Transverse colon (tissue), 4 donors: Measurements from ENCODE around the gene DHDH. TPM values are rescaled to one million over a fixed set of nuclear protein-coding genes. Genes with fewer than 3 reads are reported as not detected.
"Not testable (repeated sequence)": the region's sequence is repeated elsewhere in the genome, so short reads cannot be mapped to it uniquely, and the experiment has no call there.

Source experiments
- DNase-seq: peaks from one replicate; pipeline ENCODE4 v3.0.0-alpha.2; 2019
- H3K27ac ChIP-seq, 4 donors: fragments of 200-600 bp; sonication (generic); 2 replicates each; pipeline ENCODE4 v1.5.1; 2016 to 2018; ENCODE audit warnings: inconsistent platforms in 4 of 4
- H3K27me3 ChIP-seq: fragments of 200-600 bp; sonication (generic); 2 replicates; pipeline ENCODE4 v1.5.1; 2017; ENCODE audit warnings: inconsistent platforms
- H3K36me3 ChIP-seq, 4 donors: fragments of 200-600 bp; sonication (generic); 2 replicates each; pipeline ENCODE4 v1.5.1; 2017 to 2019; ENCODE audit warnings: inconsistent platforms in 4 of 4
- H3K4me1 ChIP-seq, 4 donors: fragments of 200-600 bp; sonication (generic); 2 replicates each; pipeline ENCODE4 v1.5.1; 2017 to 2020; ENCODE audit warnings: inconsistent platforms in 4 of 4
- H3K4me3 ChIP-seq, 4 donors: fragments of 200-600 bp; sonication (generic); 1 replicate in 1 of 4; 2 replicates in 3 of 4; pipeline versions ENCODE4 v1.5.1 to v1.6.1; 2017 to 2019; ENCODE audit warnings: inconsistent platforms in 4 of 4
- H3K9me3 ChIP-seq, 2 donors: fragments of 200-600 bp; sonication (generic); 2 replicates each; pipeline ENCODE4 v1.5.1; 2017 to 2019; ENCODE audit warnings: inconsistent platforms in 2 of 2
- CTCF ChIP-seq, 5 experiments: fragments of 200-600 bp in 3 of 5; fragments of 450-650 bp in 2 of 5; sonication (generic) in 3 of 5; IDR thresholded peaks; 1 replicate in 2 of 5; 2 replicates in 3 of 5; pipeline ENCODE4 v1.5.1; 2016 to 2017; ENCODE audit warnings: antibody characterized with exemption in 5 of 5, inconsistent platforms in 3 of 5, mild to moderate bottlenecking in 2 of 5, moderate library complexity in 1 of 5
- EP300 ChIP-seq: sonication (generic); formaldehyde crosslinking; IDR thresholded peaks from one replicate; pipeline ENCODE4 v1.6.1; 2017; ENCODE audit warnings: antibody characterized with exemption, low read depth
- POLR2A ChIP-seq: fragments of 450-650 bp; IDR thresholded peaks from one replicate; pipeline ENCODE4 v1.6.1; 2016; ENCODE audit warnings: antibody characterized with exemption, mild to moderate bottlenecking, moderate library complexity
- POLR2AphosphoS5 ChIP-seq, 3 donors: sonication (generic); formaldehyde crosslinking; IDR thresholded peaks; one replicate each; pipeline ENCODE4 v1.6.1; 2016; ENCODE audit warnings: antibody characterized with exemption in 3 of 3
- WGBS, 2 donors: methylation state at CpG; one replicate each; pipeline ENCODE4 v1.1.5; 2018; ENCODE audit warnings: low coverage in 1 of 2; 5-methylcytosine and 5-hydroxymethylcytosine counted together
- in situ Hi-C, 4 donors: fragments of 200-750 bp; cut with MboI; loops; one replicate each; pipeline versions ENCODE4 v1.15.0 to v1.15.1; 2017; ENCODE audit warnings: low sequenced_read_pairs in 3 of 4, low pct_ligation_motif_present in 1 of 4, low pct_unique_long_range_greater_than_20kb in 1 of 4
- intact Hi-C: fragments of 100-400 bp; cut with DNase I; formaldehyde crosslinking; loops from one replicate; pipeline ENCODE4 v1.15.1; 2023; ENCODE audit warnings: low total_unique reads
- total RNA-seq, 4 donors: library from RNA; depleted of rRNA; stranded (reverse); fragments of >200 nt; gene quantifications; one replicate each; pipeline ENCODE4 v1.1.0, GENCODE V29; 2016

Gene DHDH
- total RNA-seq, 4 donors from 2014 or later = 3.4 to 4.9 TPM; not detected in 2

- Histone ChIP-seq H3K27me3 (no peaks in the 10 kb centered on the region), H3K9me3 (no peaks in the 10 kb centered on the region), H3K4me3 (no peak overlapping the region), H3K4me1 (peaks cover 0 to 6% (median 3%) of the 10 kb centered on the region in 4 donors), H3K36me3 (peaks cover 0 to 13% (median 0%) of the 10 kb centered on the region in 4 donors), H3K27ac (no peak overlapping the region)
- TF ChIP-seq CTCF (IDR thresholded peaks at IDR 0.05) (no peak), POLR2A (no peak), EP300 (no peak), POLR2AphosphoS5 (IDR thresholded peaks at IDR 0.05) (no peak)
- in situ Hi-C loops (no loop called here), intact Hi-C loops (no loop called here)
- WGBS, 2 donors = 90% methylated on average over 18 of the region's 18 CpGs; no CpG with 5 or more reads in 1 of the 2 donors
- DNase-seq = no peak
These were observed 10.7 kb upstream of the DHDH start for GRCh38 chr19:48922548-48923490.

GRCh38 chr19:48925240-48925843 is 8.2 kb upstream of the DHDH start:
- no peak for TF ChIP-seq CTCF (IDR thresholded peaks at IDR 0.05)
- no peak for TF ChIP-seq EP300
- no peak for TF ChIP-seq POLR2A
- TF ChIP-seq POLR2AphosphoS5 (IDR thresholded peaks at IDR 0.05) = no peak
- no peaks in the 10 kb centered on the region for H3K36me3 ChIP-seq
- no peak overlapping the region for H3K4me3 ChIP-seq
- no peaks in the 10 kb centered on the region for H3K27me3 ChIP-seq
- peaks cover 0 to 6% (median 3%) of the 10 kb centered on the region in 4 donors for H3K4me1 ChIP-seq
- intact Hi-C loops (no loop called here), in situ Hi-C loops (no loop called here)
- H3K9me3 ChIP-seq = no peaks in the 10 kb centered on the region
- no peak for DNase-seq
- 66% methylated on average over 4 to 10 of the region's 11 CpGs for WGBS, 2 donors
- no peak overlapping the region for H3K27ac ChIP-seq

GRCh38 chr19:48925890-48926289 is 7.6 kb upstream of the DHDH start:
- in situ Hi-C loops, H3K9me3 ChIP-seq, H3K4me1 ChIP-seq, H3K36me3 ChIP-seq, H3K4me3 ChIP-seq, intact Hi-C loops, H3K27me3 ChIP-seq, DNase-seq, H3K27ac ChIP-seq: not testable (repeated sequence)
- 76 to 78% methylated on average over 5 to 8 of the region's 8 CpGs for WGBS, 2 donors

- H3K36me3 ChIP-seq = no peaks in the 10 kb centered on the region
- H3K4me3 ChIP-seq = no peak overlapping the region
- peak overlapping the region in 1 of 4 donors; percentile 21 for H3K27ac ChIP-seq
- peak; percentile 23 for DNase-seq
- no peaks in the 10 kb centered on the region for H3K9me3 ChIP-seq
- intact Hi-C loops (no loop called here), in situ Hi-C loops (no loop called here)
- TF ChIP-seq CTCF (IDR thresholded peaks at IDR 0.05) (no peak), POLR2AphosphoS5 (IDR thresholded peaks at IDR 0.05) (peak in 2 of 3 donors; percentile 41 to 51)
- 19 to 20% methylated on average over 4 to 10 of the region's 10 CpGs for WGBS, 2 donors
- H3K27me3 ChIP-seq = peaks cover 3% of the 10 kb centered on the region
- H3K4me1 ChIP-seq = peaks cover 0 to 6% (median 3%) of the 10 kb centered on the region in 4 donors
These were observed 6.6 kb upstream of the DHDH start for GRCh38 chr19:48926909-48927308.

- peaks cover 11% of the 10 kb centered on the region for H3K27me3 ChIP-seq
- WGBS, 2 donors = 52 to 71% methylated on average over 12 to 17 of the region's 17 CpGs
- intact Hi-C loops, H3K9me3 ChIP-seq, H3K4me1 ChIP-seq, H3K36me3 ChIP-seq, H3K27ac ChIP-seq, in situ Hi-C loops, DNase-seq, H3K4me3 ChIP-seq: not testable (repeated sequence)
These were observed 5.8 kb upstream of the DHDH start for GRCh38 chr19:48927692-48928091.
